PC-3 (cell line): ENCODE measurements around the gene MAD1L1. TPM values are rescaled to one million over a fixed set of nuclear protein-coding genes. Genes with fewer than 3 reads are reported as not detected.
A peak's percentile ranks its signal among the peaks of the same experiment; 100 is the strongest.

Experiments
- ATAC-seq: fragments of 200-7000 bp; cut with Tn5 transposase; 2 replicates; pipeline ENCODE4 v1.9.1; 2020; ENCODE audit warnings: mild to moderate bottlenecking, moderate library complexity
- BruUV-seq: library from RNA; stranded (reverse); fragments of 400-500 nt; replicated peaks from 2 replicates; lab custom pipeline; 2021; lab: Mats Ljungman, UMichigan
- CTCF ChIA-PET: fragments of 300-600 bp; sonication (Branson Sonifier 250); formaldehyde crosslinking; loops from one replicate; lab custom pipeline; 2022; ENCODE audit warnings: antibody characterized with exemption; lab: Charles Lee
- POLR2A ChIA-PET: fragments of 300-600 bp; sonication (Branson Sonifier 250); formaldehyde crosslinking; loops from one replicate; lab custom pipeline; 2022; ENCODE audit warnings: antibody characterized with exemption; ENCODE audit not compliant: unreplicated experiment; lab: Charles Lee
- DNase-seq: peaks from one replicate; pipeline ENCODE4 v3.0.0-alpha.2; 2015
- H2AFZ ChIP-seq: fragments of 300-600 bp; sonication (generic); 2 replicates; pipeline ENCODE4 v1.6.0; 2016; ENCODE audit warnings: antibody characterized with exemption, low read length
- H3F3A ChIP-seq: fragments of 300-600 bp; sonication (generic); one replicate; pipeline ENCODE4 v1.6.0; 2017; ENCODE audit warnings: antibody characterized with exemption, low read length, control low read depth, mild to moderate bottlenecking; ENCODE audit not compliant: unreplicated experiment
- H3K27ac ChIP-seq: fragments of 300-600 bp; sonication (generic); 2 replicates; pipeline ENCODE4 v1.5.1; 2016; ENCODE audit warnings: mild to moderate bottlenecking, low read length
- H3K27me3 ChIP-seq: fragments of 300-600 bp; sonication (generic); 2 replicates; pipeline ENCODE4 v1.6.1; 2016; ENCODE audit warnings: low read length, mixed read lengths
- H3K36me3 ChIP-seq: fragments of 300-600 bp; sonication (generic); 2 replicates; pipeline ENCODE4 v1.6.1; 2016; ENCODE audit warnings: low read depth, mixed run types, low read length, mixed read lengths
- H3K4me1 ChIP-seq: fragments of 300-600 bp; sonication (generic); 2 replicates; pipeline ENCODE4 v1.5.1; 2016; ENCODE audit warnings: low read length; ENCODE audit not compliant: insufficient read depth
- H3K4me2 ChIP-seq: fragments of 300-600 bp; sonication (generic); 2 replicates; pipeline ENCODE4 v1.6.0; 2016; ENCODE audit warnings: low read length
- H3K4me3 ChIP-seq: fragments of 300-600 bp; sonication (generic); 2 replicates; pipeline ENCODE4 v1.5.1; 2016; ENCODE audit warnings: mild to moderate bottlenecking, low read length, mixed read lengths
- H3K79me2 ChIP-seq: fragments of 300-600 bp; sonication (generic); 2 replicates; pipeline ENCODE4 v1.6.1; 2017; ENCODE audit warnings: low read length, mixed read lengths
- H3K9ac ChIP-seq: fragments of 300-600 bp; sonication (generic); 2 replicates; pipeline ENCODE4 v1.6.0; 2016; ENCODE audit warnings: mild to moderate bottlenecking, low read length
- H3K9me2 ChIP-seq: fragments of 300-600 bp; sonication (generic); replicated peaks from 2 replicates; pipeline ENCODE4 v1.6.1; 2016; ENCODE audit warnings: mixed run types, low read length, mixed read lengths
- H3K9me3 ChIP-seq: fragments of 300-600 bp; sonication (generic); 2 replicates; pipeline ENCODE4 v1.6.1; 2016; ENCODE audit warnings: low read length, mixed read lengths
- H4K20me1 ChIP-seq: fragments of 300-600 bp; sonication (generic); 2 replicates; pipeline ENCODE4 v1.6.1; 2016; ENCODE audit warnings: low read length, mixed read lengths
- EZH2 ChIP-seq: fragments of 300-600 bp; sonication (generic); IDR thresholded peaks from one replicate; pipeline ENCODE4 v1.6.1; 2017; ENCODE audit warnings: antibody characterized with exemption, mild to moderate bottlenecking, low read length; ENCODE audit not compliant: unreplicated experiment
- EZH2phosphoT487 ChIP-seq: fragments of 300-600 bp; sonication (generic); IDR thresholded peaks from 2 replicates; pipeline ENCODE4 v1.6.1; 2018; ENCODE audit warnings: mild to moderate bottlenecking, antibody characterized with exemption, low read length, borderline replicate concordance
- intact Hi-C: fragments of 100-400 bp; cut with micrococcal nuclease; formaldehyde crosslinking; loops from 2 replicates; pipeline ENCODE4 v1.9.0; 2023
- total RNA-seq: library from RNA; depleted of rRNA; stranded (reverse); fragments of >200 nt; gene quantifications from 2 replicates; pipeline ENCODE4 v1.2.3, GENCODE V29; 2014
- TF ChIP-seq, protein P1 (sequence below): fragments of 300-600 bp; sonication (generic); conservative IDR thresholded peaks from 2 replicates; pipeline ENCODE4 v1.5.1; 2017; ENCODE audit warnings: antibody characterized with exemption, low read depth, mild to moderate bottlenecking, low read length

MAD1L1 gene
- total RNA-seq, 1 experiment from 2014 or later, result 88.4 TPM

DNA sequence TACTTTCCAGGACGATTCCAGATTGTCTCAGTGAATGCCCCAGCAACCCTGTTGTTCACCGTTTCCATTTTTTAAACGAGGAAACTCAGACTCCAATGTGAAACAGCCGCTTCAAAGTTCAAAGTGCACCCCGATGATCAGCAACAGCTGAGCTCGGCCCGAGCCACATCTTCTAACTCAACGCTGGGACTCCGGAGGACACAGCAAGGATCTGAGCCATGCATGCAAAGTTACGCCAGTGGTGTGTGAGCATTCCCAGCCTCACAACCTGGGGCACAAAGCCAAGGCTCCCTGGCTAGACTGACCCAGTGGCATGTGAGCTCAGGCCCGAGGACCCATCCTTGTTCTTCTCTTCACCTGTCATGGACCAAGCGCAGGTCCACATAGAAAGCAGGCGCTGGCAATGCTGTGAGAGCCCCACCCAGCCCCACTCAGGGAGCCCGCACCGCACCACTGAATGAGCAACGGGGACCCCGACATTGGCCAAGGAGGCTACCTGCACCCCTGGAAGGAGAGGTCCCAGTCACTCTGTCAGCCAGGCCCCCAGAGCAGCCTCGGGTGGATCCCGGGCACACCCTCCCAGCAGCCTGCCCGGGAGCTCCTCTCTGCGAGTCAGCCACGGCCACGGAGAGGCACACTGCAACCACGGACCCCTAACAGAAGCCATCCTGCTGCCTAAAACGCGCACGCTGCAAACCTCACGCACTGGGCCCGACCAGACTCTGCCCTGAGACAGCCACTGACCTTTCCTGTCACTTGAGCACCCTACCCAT, 82.9 kb downstream of the MAD1L1 start:
- Histone ChIP-seq H4K20me1 (no peaks in the 10 kb centered on the region), H3K9me2 (no peaks in the 10 kb centered on the region), H3K9ac (no peak overlapping the region), H3F3A (no peaks in the 10 kb centered on the region), H3K4me1 (no peaks in the 10 kb centered on the region), H3K27me3 (no peaks in the 10 kb centered on the region), H3K4me3 (no peak overlapping the region), H3K9me3 (no peaks in the 10 kb centered on the region), H2AFZ (no peak overlapping the region), H3K79me2 (no peaks in the 10 kb centered on the region), H3K4me2 (no peak overlapping the region), H3K36me3 (peaks cover 5% of the 10 kb centered on the region; the same call in 1 of the 2 replicates), H3K27ac (no peak overlapping the region)
- ATAC-seq, result no peak
- no peak for DNase-seq
- intact Hi-C loops, result no loop called here
- CTCF ChIA-PET, result no interaction called here
- TF ChIP-seq EZH2phosphoT487 (no peak), EZH2 (no peak)
- TF ChIP-seq, protein P1, sequence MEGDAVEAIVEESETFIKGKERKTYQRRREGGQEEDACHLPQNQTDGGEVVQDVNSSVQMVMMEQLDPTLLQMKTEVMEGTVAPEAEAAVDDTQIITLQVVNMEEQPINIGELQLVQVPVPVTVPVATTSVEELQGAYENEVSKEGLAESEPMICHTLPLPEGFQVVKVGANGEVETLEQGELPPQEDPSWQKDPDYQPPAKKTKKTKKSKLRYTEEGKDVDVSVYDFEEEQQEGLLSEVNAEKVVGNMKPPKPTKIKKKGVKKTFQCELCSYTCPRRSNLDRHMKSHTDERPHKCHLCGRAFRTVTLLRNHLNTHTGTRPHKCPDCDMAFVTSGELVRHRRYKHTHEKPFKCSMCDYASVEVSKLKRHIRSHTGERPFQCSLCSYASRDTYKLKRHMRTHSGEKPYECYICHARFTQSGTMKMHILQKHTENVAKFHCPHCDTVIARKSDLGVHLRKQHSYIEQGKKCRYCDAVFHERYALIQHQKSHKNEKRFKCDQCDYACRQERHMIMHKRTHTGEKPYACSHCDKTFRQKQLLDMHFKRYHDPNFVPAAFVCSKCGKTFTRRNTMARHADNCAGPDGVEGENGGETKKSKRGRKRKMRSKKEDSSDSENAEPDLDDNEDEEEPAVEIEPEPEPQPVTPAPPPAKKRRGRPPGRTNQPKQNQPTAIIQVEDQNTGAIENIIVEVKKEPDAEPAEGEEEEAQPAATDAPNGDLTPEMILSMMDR, result no peak
- no TSS peak for BruUV-seq
- POLR2A ChIA-PET, result no interaction called here

DNA sequence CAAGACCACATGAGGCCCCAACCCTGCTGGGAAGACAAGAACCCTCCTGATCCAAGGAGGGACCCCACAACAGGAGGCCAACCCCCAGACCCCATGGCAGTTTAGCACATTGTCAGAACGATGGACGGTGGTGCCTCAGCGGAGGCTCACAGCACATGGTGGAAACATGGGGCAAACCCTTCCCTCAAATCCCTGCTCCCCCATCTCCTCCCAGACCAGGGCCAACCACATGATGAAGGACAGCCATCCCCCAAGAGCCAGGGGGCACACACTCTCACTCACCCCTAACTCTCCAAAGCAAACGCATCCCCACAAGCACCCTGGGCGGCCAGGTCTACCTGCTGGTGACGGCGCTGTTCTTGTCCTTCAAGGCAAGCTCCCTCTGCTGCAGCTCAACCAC, 83.9 kb downstream of the MAD1L1 start:
- no peak overlapping the region for H3K27ac ChIP-seq
- BruUV-seq, result no TSS peak
- no peaks in the 10 kb centered on the region for H3F3A ChIP-seq
- H3K4me1 ChIP-seq, result no peaks in the 10 kb centered on the region
- H3K36me3 ChIP-seq, result peaks cover 5% of the 10 kb centered on the region; the same call in 1 of the 2 replicates
- intact Hi-C loops, result no loop called here
- ATAC-seq (no peak), DNase-seq (no peak)
- no peak for TF ChIP-seq EZH2phosphoT487
- no peak for TF ChIP-seq EZH2
- TF ChIP-seq, protein P1, result no peak
- no peak overlapping the region for H3K4me2 ChIP-seq
- H3K9ac ChIP-seq, result no peak overlapping the region
- ChIA-PET POLR2A (no interaction called here), CTCF (no interaction called here)
- H4K20me1 ChIP-seq, result no peaks in the 10 kb centered on the region
- no peaks in the 10 kb centered on the region for H3K27me3 ChIP-seq
- no peak overlapping the region for H3K4me3 ChIP-seq
- no peaks in the 10 kb centered on the region for H3K9me3 ChIP-seq
- H3K9me2 ChIP-seq, result no peaks in the 10 kb centered on the region
- H2AFZ ChIP-seq, result no peak overlapping the region
- H3K79me2 ChIP-seq, result no peaks in the 10 kb centered on the region

DNA sequence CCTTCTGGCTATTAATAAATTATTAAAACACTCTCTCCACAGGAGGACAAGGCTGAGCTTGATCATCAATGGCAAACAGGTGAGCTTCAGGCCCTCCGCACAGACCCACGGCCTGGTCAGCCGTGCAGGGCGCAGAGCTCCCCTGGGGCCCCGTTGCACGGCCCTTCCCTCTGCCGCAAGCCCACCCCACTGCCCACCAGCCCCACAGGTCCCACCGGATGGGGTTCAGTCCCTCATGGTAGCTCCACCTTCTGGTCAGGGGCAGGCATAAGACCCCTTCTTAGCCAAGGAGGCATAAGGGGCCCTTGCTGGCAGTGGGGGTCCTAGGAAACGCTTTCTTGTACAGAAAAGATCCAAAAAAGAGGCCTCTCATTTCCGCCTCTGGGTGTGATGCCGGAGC, 84.6 kb downstream of the MAD1L1 start:
- H3K27ac ChIP-seq, result no peak overlapping the region
- H3F3A ChIP-seq, result no peaks in the 10 kb centered on the region
- ATAC-seq, result no peak
- H3K9me2 ChIP-seq, result no peaks in the 10 kb centered on the region
- H3K4me1 ChIP-seq, result no peaks in the 10 kb centered on the region
- DNase-seq, result no peak
- peaks cover 5% of the 10 kb centered on the region; the same call in 1 of the 2 replicates for H3K36me3 ChIP-seq
- H3K9me3 ChIP-seq, result no peaks in the 10 kb centered on the region
- no TSS peak for BruUV-seq
- no peak overlapping the region for H3K4me2 ChIP-seq
- no peaks in the 10 kb centered on the region for H3K79me2 ChIP-seq
- intact Hi-C loops, result no loop called here
- H2AFZ ChIP-seq, result no peak overlapping the region
- TF ChIP-seq, protein P1, result peak; percentile 32; the same call in 1 of the 2 replicates
- TF ChIP-seq EZH2, result no peak
- H4K20me1 ChIP-seq, result no peaks in the 10 kb centered on the region
- ChIA-PET CTCF (no interaction called here), POLR2A (no interaction called here)
- H3K9ac ChIP-seq, result no peak overlapping the region
- H3K4me3 ChIP-seq, result no peak overlapping the region
- no peaks in the 10 kb centered on the region for H3K27me3 ChIP-seq
